ENCODE measurements around the gene PUM1.
A peak's percentile ranks its signal among the peaks of the same experiment; 100 is the strongest.

The PUM1 gene

DNA sequence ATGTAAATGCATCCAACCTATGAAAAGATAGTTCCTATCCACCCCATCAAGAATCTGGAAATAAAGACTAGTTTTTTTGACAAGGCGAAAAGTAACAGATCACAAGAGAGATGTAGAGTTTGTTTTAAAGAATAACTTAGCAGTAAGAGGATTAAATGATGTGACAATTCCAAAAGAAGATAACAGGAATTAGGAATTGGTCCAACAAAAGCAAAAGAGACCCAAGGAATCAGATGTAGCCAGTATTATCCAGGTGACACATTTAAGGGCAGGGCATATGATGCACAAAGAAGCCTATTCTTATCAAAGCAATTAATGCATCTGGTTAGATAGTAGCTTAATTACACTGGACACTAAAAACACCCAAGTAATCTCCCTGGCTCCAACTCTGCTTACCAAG, 53.8 kb downstream of the PUM1 start:
- no peak for TF ChIP-seq EZH2 (IDR thresholded peaks at IDR 0.05)
- TF ChIP-seq FOXP2 (optimal IDR thresholded peaks at IDR 0.05; ENCODE audit: control extremely low read depth, extremely low read length, insufficient read depth) = no peak
- no peak for TF ChIP-seq POLR2AphosphoS5 (IDR thresholded peaks at IDR 0.05; ENCODE audit: borderline replicate concordance, low read depth, low read length)
- DNase-seq (ENCODE audit: low read depth, low spot score) = no peak
- H3K9ac ChIP-seq (ENCODE audit: insufficient read length) = no peak overlapping the region
- H3K4me3 ChIP-seq = no peak overlapping the region
- H3K27ac ChIP-seq = no peak overlapping the region
- no peaks in the 10 kb centered on the region for H3K9me3 ChIP-seq (ENCODE audit: low read depth, low read length)
- peaks cover 15% of the 10 kb centered on the region for H3K36me3 ChIP-seq (ENCODE audit: insufficient read depth, low read length)

DNA sequence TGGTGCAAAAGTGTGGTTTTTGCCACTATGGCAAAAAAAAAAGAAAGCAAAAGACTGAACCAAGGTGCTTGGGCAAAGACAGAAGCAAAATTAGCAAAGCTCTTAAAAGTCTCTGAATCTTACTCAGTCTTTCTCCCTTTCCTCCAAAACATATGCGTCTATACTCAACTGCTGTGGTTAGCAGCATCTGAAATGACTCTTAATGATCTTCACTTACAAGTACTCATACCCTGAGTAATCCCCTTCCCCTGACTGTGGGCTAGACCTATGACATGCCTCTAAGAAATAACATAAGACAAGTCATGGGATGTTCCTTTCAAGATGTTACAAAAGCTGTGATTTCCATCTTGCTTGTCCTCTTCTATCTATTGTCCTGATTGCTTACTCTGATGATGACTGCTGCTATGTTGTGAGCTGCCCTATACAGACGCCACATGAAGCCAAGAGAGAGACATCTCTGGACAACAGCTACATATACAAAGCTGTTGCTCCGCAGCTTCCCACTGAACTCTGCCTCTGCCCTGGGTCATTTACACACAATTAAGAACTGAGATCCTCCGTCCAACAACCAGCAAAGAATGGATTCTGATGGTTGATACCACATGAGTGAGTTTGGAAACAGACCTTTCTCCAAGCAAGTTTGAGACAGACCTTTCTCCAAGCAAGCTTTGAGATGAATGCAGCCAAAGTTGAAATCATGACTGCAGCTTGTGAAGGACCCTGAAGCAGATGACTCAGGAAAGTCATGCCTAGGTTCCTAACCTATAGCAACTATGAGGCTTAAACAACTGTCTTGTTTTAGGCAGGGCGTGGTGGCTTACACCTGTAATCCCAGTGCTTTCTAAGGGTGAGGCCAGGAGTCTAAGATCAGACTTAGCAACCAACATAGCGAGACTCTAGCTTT, 55.2 kb downstream of the PUM1 start:
- 0 out of 2 replicates have a peak overlapping the region, but pooled peaks have one; percentile 6 for H3K27ac ChIP-seq
- H3K4me3 ChIP-seq = no peak overlapping the region
- H3K36me3 ChIP-seq (ENCODE audit: insufficient read depth, low read length) = peaks cover 23% of the 10 kb centered on the region
- TF ChIP-seq FOXP2 (optimal IDR thresholded peaks at IDR 0.05; ENCODE audit: control extremely low read depth, extremely low read length, insufficient read depth) (no peak), EZH2 (IDR thresholded peaks at IDR 0.05) (no peak), POLR2AphosphoS5 (IDR thresholded peaks at IDR 0.05; ENCODE audit: borderline replicate concordance, low read depth, low read length) (no peak)
- no peaks in the 10 kb centered on the region for H3K9me3 ChIP-seq (ENCODE audit: low read depth, low read length)
- DNase-seq (ENCODE audit: low read depth, low spot score) = no peak
- no peak overlapping the region for H3K9ac ChIP-seq (ENCODE audit: insufficient read length)

DNA sequence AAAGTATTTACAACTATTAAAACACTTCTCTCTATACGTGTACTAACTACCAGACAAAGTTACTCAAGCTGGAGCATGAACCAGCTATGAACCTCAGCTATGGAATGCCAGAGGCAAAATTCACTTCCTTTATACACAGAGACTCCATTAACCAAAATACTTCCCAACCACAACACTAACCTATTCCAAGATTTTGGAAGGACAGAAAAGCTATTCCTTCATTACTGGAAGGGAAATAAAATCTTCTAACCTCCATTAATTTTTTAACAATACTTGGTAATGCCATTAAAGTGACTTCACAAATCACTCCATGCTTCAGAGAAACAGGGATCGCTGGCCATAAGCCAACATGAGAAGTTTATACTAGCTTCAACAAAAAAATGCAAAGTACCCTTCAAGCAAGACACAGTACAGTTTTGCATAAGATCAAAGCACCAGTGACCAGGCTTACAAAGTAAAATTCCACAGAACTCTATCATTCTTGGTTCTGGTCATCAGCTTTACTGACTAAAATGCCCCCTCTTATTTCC, 58.0 kb downstream of the PUM1 start:
- Histone ChIP-seq H3K9ac (ENCODE audit: insufficient read length) (no peak overlapping the region), H3K9me3 (ENCODE audit: low read depth, low read length) (no peaks in the 10 kb centered on the region), H3K36me3 (ENCODE audit: insufficient read depth, low read length) (peaks cover 48% of the 10 kb centered on the region), H3K4me3 (0 out of 2 replicates have a peak overlapping the region, but pooled peaks have one; percentile 1), H3K27ac (0 out of 2 replicates have a peak overlapping the region, but pooled peaks have one; percentile 16)
- TF ChIP-seq POLR2AphosphoS5 (IDR thresholded peaks at IDR 0.05; ENCODE audit: borderline replicate concordance, low read depth, low read length) = no peak
- no peak for TF ChIP-seq FOXP2 (optimal IDR thresholded peaks at IDR 0.05; ENCODE audit: control extremely low read depth, extremely low read length, insufficient read depth)
- no peak for TF ChIP-seq EZH2 (IDR thresholded peaks at IDR 0.05)
- DNase-seq (ENCODE audit: low read depth, low spot score) = peak; percentile 65

- no peak overlapping the region for H3K4me3 ChIP-seq
- H3K36me3 ChIP-seq (ENCODE audit: insufficient read depth, low read length) = peaks cover 56% of the 10 kb centered on the region
- no peak overlapping the region for H3K27ac ChIP-seq
- DNase-seq (ENCODE audit: low read depth, low spot score) = no peak
- no peak overlapping the region for H3K9ac ChIP-seq (ENCODE audit: insufficient read length)
- TF ChIP-seq POLR2AphosphoS5 (IDR thresholded peaks at IDR 0.05; ENCODE audit: borderline replicate concordance, low read depth, low read length) (0 out of 2 replicates have a peak, but pooled peaks have one; percentile 3), EZH2 (IDR thresholded peaks at IDR 0.05) (no peak), FOXP2 (optimal IDR thresholded peaks at IDR 0.05; ENCODE audit: control extremely low read depth, extremely low read length, insufficient read depth) (no peak)
- H3K9me3 ChIP-seq (ENCODE audit: low read depth, low read length) = no peaks in the 10 kb centered on the region
These were observed 58.8 kb downstream of the PUM1 start for GRCh38 chr1:31006747-31007146.

- no peak overlapping the region for H3K9ac ChIP-seq (ENCODE audit: insufficient read length)
- H3K9me3 ChIP-seq (ENCODE audit: low read depth, low read length) = no peaks in the 10 kb centered on the region
- DNase-seq (ENCODE audit: low read depth, low spot score) = no peak
- peaks cover 58% of the 10 kb centered on the region for H3K36me3 ChIP-seq (ENCODE audit: insufficient read depth, low read length)
- TF ChIP-seq POLR2AphosphoS5 (IDR thresholded peaks at IDR 0.05; ENCODE audit: borderline replicate concordance, low read depth, low read length) = no peak
- TF ChIP-seq FOXP2 (optimal IDR thresholded peaks at IDR 0.05; ENCODE audit: control extremely low read depth, extremely low read length, insufficient read depth) = no peak
- no peak for TF ChIP-seq EZH2 (IDR thresholded peaks at IDR 0.05)
- H3K27ac ChIP-seq = no peak overlapping the region
- H3K4me3 ChIP-seq = no peak overlapping the region
These were observed 59.8 kb downstream of the PUM1 start for GRCh38 chr1:31005617-31006166.

GRCh38 chr1:31005198-31005597, 60.3 kb downstream of the PUM1 start:
- peaks cover 62% of the 10 kb centered on the region for H3K36me3 ChIP-seq (ENCODE audit: insufficient read depth, low read length)
- no peak overlapping the region for H3K27ac ChIP-seq
- H3K9me3 ChIP-seq (ENCODE audit: low read depth, low read length) = no peaks in the 10 kb centered on the region
- no peak for TF ChIP-seq EZH2 (IDR thresholded peaks at IDR 0.05)
- no peak for TF ChIP-seq FOXP2 (optimal IDR thresholded peaks at IDR 0.05; ENCODE audit: control extremely low read depth, extremely low read length, insufficient read depth)
- TF ChIP-seq POLR2AphosphoS5 (IDR thresholded peaks at IDR 0.05; ENCODE audit: borderline replicate concordance, low read depth, low read length) = no peak
- no peak for DNase-seq (ENCODE audit: low read depth, low spot score)
- no peak overlapping the region for H3K4me3 ChIP-seq
- no peak overlapping the region for H3K9ac ChIP-seq (ENCODE audit: insufficient read length)

GRCh38 chr1:31004231-31004621, 61.3 kb downstream of the PUM1 start:
- DNase-seq (ENCODE audit: low read depth, low spot score) = no peak
- Histone ChIP-seq H3K36me3 (ENCODE audit: insufficient read depth, low read length) (peaks cover 66% of the 10 kb centered on the region), H3K9ac (ENCODE audit: insufficient read length) (no peak overlapping the region), H3K9me3 (ENCODE audit: low read depth, low read length) (no peaks in the 10 kb centered on the region), H3K27ac (no peak overlapping the region), H3K4me3 (no peak overlapping the region)
- TF ChIP-seq POLR2AphosphoS5 (IDR thresholded peaks at IDR 0.05; ENCODE audit: borderline replicate concordance, low read depth, low read length) (no peak), EZH2 (IDR thresholded peaks at IDR 0.05) (no peak), FOXP2 (optimal IDR thresholded peaks at IDR 0.05; ENCODE audit: control extremely low read depth, extremely low read length, insufficient read depth) (no peak)

DNA sequence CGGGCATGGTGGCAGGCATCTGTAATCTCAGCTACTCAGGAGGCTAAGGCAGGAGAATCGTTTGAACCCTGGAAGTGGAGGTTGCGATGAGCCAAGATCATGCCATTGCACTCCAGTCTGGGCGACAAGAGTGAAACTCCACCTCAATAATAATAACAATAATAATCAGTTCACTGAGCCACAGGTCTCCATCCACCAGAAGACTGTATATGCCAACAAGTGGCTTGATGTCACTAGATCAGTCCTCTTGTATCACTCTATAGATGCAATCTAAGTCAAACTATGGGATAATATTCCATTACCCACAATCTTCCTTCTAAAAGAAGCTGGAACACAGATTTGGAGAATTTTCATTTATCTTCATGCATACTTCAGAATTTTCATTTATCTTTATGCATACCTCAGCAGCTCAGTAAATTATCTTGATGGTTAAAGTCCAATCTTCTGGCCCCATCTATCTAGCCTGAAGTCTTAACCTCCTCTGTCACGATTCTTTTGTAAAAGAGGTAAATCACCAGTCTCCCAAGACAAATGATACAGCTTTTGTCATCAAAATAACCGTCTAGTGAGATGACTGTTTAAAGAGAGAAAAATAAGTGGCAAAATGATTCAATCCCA, 61.8 kb downstream of the PUM1 start:
- Histone ChIP-seq H3K9me3 (ENCODE audit: low read depth, low read length) (no peaks in the 10 kb centered on the region), H3K36me3 (ENCODE audit: insufficient read depth, low read length) (peaks cover 70% of the 10 kb centered on the region), H3K9ac (ENCODE audit: insufficient read length) (no peak overlapping the region), H3K27ac (no peak overlapping the region), H3K4me3 (no peak overlapping the region)
- TF ChIP-seq POLR2AphosphoS5 (IDR thresholded peaks at IDR 0.05; ENCODE audit: borderline replicate concordance, low read depth, low read length) (no peak), EZH2 (IDR thresholded peaks at IDR 0.05) (no peak), FOXP2 (optimal IDR thresholded peaks at IDR 0.05; ENCODE audit: control extremely low read depth, extremely low read length, insufficient read depth) (no peak)
- no peak for DNase-seq (ENCODE audit: low read depth, low spot score)

Measured in SK-N-MC (cell line).